K562 (cell line): ENCODE results near the gene MED22. TPM values are rescaled to one million over a fixed set of nuclear protein-coding genes. Genes with fewer than 3 reads are reported as not detected.
A peak's percentile ranks its signal among the peaks of the same experiment; 100 is the strongest.

Source experiments
- BACH1 ChIP-seq: fragments of 200-800 bp; sonication (Bioruptor generic); IDR thresholded peaks from 2 replicates; pipeline ENCODE4 v1.6.1; 2016; ENCODE audit warnings: missing genetic modification characterization, missing compliant biosample characterization
- CEBPZ ChIP-seq: fragments of 150-350 bp; IDR thresholded peaks from 2 replicates; pipeline ENCODE4 v1.6.1; 2014; ENCODE audit warnings: low read depth, mild to moderate bottlenecking, low read length, borderline replicate concordance
- FOSL1 ChIP-seq: fragments of 200-800 bp; sonication (Bioruptor generic); conservative IDR thresholded peaks from 2 replicates; pipeline ENCODE4 v1.6.1; 2016; ENCODE audit warnings: missing genetic modification characterization, missing compliant biosample characterization
- KDM4B ChIP-seq, 2 experiments: fragments of 450-650 bp in 1 of 2; sonication (generic) in 1 of 2; IDR thresholded peaks; 2 replicates each; pipeline ENCODE4 v1.6.1; 2016 to 2017; ENCODE audit warnings: borderline replicate concordance in 2 of 2, antibody characterized with exemption in 1 of 2, low read depth in 1 of 2, mild to moderate bottlenecking in 1 of 2
- KLF13 ChIP-seq: fragments of 450-650 bp; IDR thresholded peaks from 2 replicates; pipeline ENCODE4 v1.6.1; 2016; ENCODE audit warnings: missing genetic modification characterization, low read depth, mild to moderate bottlenecking, missing compliant biosample characterization, moderate library complexity, borderline replicate concordance
- MAFF ChIP-seq: IDR thresholded peaks from 2 replicates; pipeline ENCODE4 v1.6.1; 2012; ENCODE audit warnings: low read length, improper control_type of control experiment
- MXI1 ChIP-seq: IDR thresholded peaks from 2 replicates; pipeline ENCODE4 v1.6.1; 2011; ENCODE audit warnings: low read depth, mild to moderate bottlenecking, improper control_type of control experiment, low read length
- MYC ChIP-seq, 2 experiments: fragments of 250-450 bp in 1 of 2; sonication (Bioruptor Pico) in 1 of 2; IDR thresholded peaks; 2 replicates each; pipeline versions ENCODE4 v1.5.1 to v1.6.1; 2012 to 2021; ENCODE audit warnings: low read depth in 2 of 2, borderline replicate concordance in 1 of 2, improper control_type of control experiment in 1 of 2, low read length in 1 of 2, mild to moderate bottlenecking in 1 of 2, moderate library complexity in 1 of 2
- PYGO2 ChIP-seq: fragments of 450-650 bp; IDR thresholded peaks from 2 replicates; pipeline ENCODE4 v1.6.1; 2016; ENCODE audit warnings: mild to moderate bottlenecking, missing genetic modification characterization, moderate library complexity, missing compliant biosample characterization
- RCOR1 ChIP-seq, 2 experiments: IDR thresholded peaks; 2 replicates each; pipeline ENCODE4 v1.6.1; 2012; ENCODE audit warnings: low read depth in 2 of 2, low read length in 2 of 2, borderline replicate concordance in 1 of 2, improper control_type of control experiment in 1 of 2
- RUNX1 ChIP-seq: sonication (generic); IDR thresholded peaks from 2 replicates; pipeline ENCODE4 v1.6.1; 2016; ENCODE audit warnings: antibody characterized with exemption, low read depth
- SIX5 ChIP-seq, 2 experiments: IDR thresholded peaks; 2 replicates each; pipeline ENCODE4 v1.6.1; 2011; ENCODE audit warnings: low read length in 2 of 2, borderline replicate concordance in 1 of 2, low read depth in 1 of 2, mild to moderate bottlenecking in 1 of 2, moderate library complexity in 1 of 2; ENCODE audit not compliant: insufficient read depth in 1 of 2
- SMARCB1 ChIP-seq: IDR thresholded peaks from 2 replicates; pipeline ENCODE4 v1.6.1; 2011; ENCODE audit warnings: improper control_type of control experiment, low read depth; ENCODE audit not compliant: insufficient read length
- ZFPM2 ChIP-seq: fragments of 250-450 bp; sonication (Bioruptor Pico); IDR thresholded peaks from 2 replicates; pipeline ENCODE4 v1.5.1; 2022; ENCODE audit warnings: mild to moderate bottlenecking
- ZNF197 ChIP-seq: fragments of 200-800 bp; sonication (Bioruptor generic); IDR thresholded peaks from 2 replicates; pipeline ENCODE4 v1.6.1; 2016; ENCODE audit warnings: low read depth, missing genetic modification characterization, missing compliant biosample characterization
- ZNF239 ChIP-seq: fragments of 250-450 bp; sonication (Bioruptor Pico); IDR thresholded peaks from 2 replicates; pipeline ENCODE4 v1.4.0; 2020; ENCODE audit warnings: mild to moderate bottlenecking
- polyA plus RNA-seq, 8 experiments: library from polyadenylated mRNA; depleted of rRNA in 4 of 8; stranded (reverse) in 5 of 8; unstranded in 3 of 8; fragments of >200 nt; fragmentation: Nextera tagmentation in 2 of 8; fragmentation: Illumina TruSeq in 1 of 8; extraction: Ambion mirVana in 2 of 8; extraction: Trizol in 1 of 8; gene quantifications; 2 replicates each; pipeline versions ENCODE4 v1.2.1 to v1.2.3, GENCODE V29; 2011 to 2014; ENCODE audit warnings: inconsistent platforms in 1 of 8, missing spikeins in 1 of 8
- total RNA-seq, 7 experiments: library from RNA; depleted of rRNA in 6 of 7; stranded (reverse); fragments of >200 nt in 6 of 7; fragmentation: Illumina TruSeq in 2 of 7; extraction: Trizol in 2 of 7; gene quantifications; 2 replicates each; pipeline versions ENCODE4 v1.2.1 to v1.2.3, GENCODE V29; 2011 to 2021; ENCODE audit warnings: low replicate concordance in 1 of 7
- TF ChIP-seq, protein P1 (sequence below): fragments of 200-800 bp; sonication (Bioruptor generic); IDR thresholded peaks from 2 replicates; pipeline ENCODE4 v1.6.1; 2016; ENCODE audit warnings: missing genetic modification characterization, missing compliant biosample characterization

The MED22 gene
- total and polyA plus RNA-seq, 9 of the 15 experiments (the other 6 are each of a cell fraction or from before 2014, with no cell fraction given), result 0.73 to 35.6 (median 22.3) TPM

DNA sequence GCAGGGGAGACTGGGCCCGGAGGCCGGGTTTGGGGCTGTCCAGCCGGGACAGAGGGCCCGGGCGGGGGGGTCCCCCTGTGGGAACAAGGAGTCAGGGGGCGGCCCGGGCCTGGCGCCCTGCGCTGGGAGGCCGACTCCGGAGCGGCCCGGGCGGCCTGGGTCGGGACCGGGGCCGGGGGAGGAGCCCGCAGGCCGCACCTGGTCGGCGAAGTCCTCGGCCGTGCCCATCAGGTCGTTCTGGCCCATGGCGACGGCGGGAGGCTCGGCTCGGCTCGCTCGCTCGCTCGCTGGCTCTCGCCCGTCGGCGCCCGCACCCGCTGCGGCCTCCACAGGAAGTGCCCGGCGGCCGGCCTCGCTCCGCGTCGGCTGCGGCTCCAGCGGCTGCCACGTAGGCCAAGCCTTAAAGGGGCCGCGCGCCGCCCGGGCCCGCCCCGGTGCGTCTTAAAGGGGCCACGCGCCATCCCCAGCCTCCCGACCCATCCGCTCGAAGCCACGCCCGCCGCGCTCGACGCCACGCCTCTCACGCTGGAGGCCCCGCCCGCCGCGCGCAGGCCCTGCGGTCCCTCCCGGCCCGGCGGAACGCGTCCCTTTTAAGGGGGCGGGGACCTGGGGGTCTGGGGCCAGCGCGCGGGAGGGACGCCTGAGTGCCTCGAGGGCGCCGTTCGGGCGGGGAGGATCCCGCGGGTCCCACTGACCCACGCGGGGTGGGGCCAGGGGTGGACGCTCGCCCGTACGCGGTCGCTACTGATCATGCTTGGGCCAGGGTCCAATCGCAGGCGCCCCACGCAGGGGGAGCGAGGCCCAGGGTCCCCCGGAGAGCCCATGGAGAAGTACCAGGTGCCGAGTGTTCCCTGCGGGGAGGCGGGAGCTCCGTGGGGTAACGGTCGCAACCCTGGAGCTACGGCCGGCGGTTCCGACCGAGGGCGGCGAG lies 28.1 kb upstream of the MED22 start, which contains the start of the genes STKLD1 and SURF4 (continued):
- TF ChIP-seq CEBPZ (no peak), MAFF (no peak), FOSL1 (tag) (no peak), RUNX1 (no peak), SMARCB1 (no peak), KLF13 (peak; percentile 81; the same call in 1 of the 2 replicates), ZFPM2 (no peak), RCOR1 (IDR thresholded peaks at IDR 0.05; ENCODE audit: borderline replicate concordance in 1 of 2, low read depth in 2 of 2, low read length in 2 of 2) (peak in 1 of 2 experiments; percentile 45; a peak in 1 of 4 replicates), MXI1 (no peak), BACH1 (no peak), ZNF197 (CRISPR knock-in tag) (no peak), MYC (IDR thresholded peaks at IDR 0.05; ENCODE audit: low read depth, low read length) (peak; percentile 46; the same call in 1 of the 2 replicates), MYC (CRISPR knock-in tag; IDR thresholded peaks at IDR 0.05; ENCODE audit: borderline replicate concordance, low read depth) (no peak), ZNF239 (CRISPR knock-in tag) (no peak), KDM4B (IDR thresholded peaks at IDR 0.05; ENCODE audit: borderline replicate concordance in 2 of 2, low read depth in 1 of 2) (no peak), SIX5 (IDR thresholded peaks at IDR 0.05; ENCODE audit: borderline replicate concordance in 1 of 2, insufficient read depth in 1 of 2, low read depth in 1 of 2, low read length in 2 of 2) (no peak), PYGO2 (tag) (no peak)
- TF ChIP-seq, protein P1, sequence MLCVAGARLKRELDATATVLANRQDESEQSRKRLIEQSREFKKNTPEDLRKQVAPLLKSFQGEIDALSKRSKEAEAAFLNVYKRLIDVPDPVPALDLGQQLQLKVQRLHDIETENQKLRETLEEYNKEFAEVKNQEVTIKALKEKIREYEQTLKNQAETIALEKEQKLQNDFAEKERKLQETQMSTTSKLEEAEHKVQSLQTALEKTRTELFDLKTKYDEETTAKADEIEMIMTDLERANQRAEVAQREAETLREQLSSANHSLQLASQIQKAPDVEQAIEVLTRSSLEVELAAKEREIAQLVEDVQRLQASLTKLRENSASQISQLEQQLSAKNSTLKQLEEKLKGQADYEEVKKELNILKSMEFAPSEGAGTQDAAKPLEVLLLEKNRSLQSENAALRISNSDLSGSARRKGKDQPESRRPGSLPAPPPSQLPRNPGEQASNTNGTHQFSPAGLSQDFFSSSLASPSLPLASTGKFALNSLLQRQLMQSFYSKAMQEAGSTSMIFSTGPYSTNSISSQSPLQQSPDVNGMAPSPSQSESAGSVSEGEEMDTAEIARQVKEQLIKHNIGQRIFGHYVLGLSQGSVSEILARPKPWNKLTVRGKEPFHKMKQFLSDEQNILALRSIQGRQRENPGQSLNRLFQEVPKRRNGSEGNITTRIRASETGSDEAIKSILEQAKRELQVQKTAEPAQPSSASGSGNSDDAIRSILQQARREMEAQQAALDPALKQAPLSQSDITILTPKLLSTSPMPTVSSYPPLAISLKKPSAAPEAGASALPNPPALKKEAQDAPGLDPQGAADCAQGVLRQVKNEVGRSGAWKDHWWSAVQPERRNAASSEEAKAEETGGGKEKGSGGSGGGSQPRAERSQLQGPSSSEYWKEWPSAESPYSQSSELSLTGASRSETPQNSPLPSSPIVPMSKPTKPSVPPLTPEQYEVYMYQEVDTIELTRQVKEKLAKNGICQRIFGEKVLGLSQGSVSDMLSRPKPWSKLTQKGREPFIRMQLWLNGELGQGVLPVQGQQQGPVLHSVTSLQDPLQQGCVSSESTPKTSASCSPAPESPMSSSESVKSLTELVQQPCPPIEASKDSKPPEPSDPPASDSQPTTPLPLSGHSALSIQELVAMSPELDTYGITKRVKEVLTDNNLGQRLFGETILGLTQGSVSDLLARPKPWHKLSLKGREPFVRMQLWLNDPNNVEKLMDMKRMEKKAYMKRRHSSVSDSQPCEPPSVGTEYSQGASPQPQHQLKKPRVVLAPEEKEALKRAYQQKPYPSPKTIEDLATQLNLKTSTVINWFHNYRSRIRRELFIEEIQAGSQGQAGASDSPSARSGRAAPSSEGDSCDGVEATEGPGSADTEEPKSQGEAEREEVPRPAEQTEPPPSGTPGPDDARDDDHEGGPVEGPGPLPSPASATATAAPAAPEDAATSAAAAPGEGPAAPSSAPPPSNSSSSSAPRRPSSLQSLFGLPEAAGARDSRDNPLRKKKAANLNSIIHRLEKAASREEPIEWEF (CRISPR knock-in tag), result no peak
